Measurements from ENCODE around the gene WASF2. TPM values are rescaled to one million over a fixed set of nuclear protein-coding genes. Genes with fewer than 3 reads are reported as not detected.

The WASF2 gene
- total RNA-seq, 1 donor from 2014 or later: 59.1 TPM

DNA sequence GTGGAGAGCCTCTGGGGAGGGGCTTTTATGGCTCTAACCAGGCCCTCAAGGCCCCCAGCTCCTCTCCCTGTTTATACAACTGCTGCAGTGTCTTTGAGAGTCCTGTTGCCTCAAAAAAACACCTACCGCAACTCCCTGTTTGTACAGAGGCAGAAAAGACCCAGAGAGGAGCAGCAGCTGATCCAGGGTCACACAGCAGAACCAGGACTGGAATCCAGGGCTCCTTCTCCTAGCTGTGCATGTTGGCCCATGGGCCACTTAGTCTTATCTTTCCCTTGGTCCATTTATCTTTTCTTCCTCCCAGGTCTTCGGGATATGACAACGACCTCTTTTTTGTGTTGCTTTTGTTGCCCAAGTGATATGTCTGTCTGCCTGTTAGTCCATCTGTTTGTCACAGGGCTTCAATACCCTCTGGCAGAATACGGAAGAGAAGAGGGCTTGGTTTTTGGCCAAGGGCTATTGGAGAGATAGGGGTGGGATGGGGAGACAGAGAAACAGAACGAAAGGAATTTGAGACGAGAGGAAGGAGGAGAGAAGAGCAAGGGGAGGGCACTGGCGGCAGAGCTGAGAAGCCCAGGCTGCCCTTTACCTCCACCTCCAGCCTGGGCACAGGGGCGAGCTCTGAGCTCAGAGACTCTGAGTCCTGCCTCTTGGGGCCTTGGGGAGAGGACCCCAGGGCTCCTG lies 33.5 kb upstream of the WASF2 start:
- ATAC-seq (no peak), DNase-seq (no peak)
- intact Hi-C loops (cut with micrococcal nuclease): no loop called here

DNA sequence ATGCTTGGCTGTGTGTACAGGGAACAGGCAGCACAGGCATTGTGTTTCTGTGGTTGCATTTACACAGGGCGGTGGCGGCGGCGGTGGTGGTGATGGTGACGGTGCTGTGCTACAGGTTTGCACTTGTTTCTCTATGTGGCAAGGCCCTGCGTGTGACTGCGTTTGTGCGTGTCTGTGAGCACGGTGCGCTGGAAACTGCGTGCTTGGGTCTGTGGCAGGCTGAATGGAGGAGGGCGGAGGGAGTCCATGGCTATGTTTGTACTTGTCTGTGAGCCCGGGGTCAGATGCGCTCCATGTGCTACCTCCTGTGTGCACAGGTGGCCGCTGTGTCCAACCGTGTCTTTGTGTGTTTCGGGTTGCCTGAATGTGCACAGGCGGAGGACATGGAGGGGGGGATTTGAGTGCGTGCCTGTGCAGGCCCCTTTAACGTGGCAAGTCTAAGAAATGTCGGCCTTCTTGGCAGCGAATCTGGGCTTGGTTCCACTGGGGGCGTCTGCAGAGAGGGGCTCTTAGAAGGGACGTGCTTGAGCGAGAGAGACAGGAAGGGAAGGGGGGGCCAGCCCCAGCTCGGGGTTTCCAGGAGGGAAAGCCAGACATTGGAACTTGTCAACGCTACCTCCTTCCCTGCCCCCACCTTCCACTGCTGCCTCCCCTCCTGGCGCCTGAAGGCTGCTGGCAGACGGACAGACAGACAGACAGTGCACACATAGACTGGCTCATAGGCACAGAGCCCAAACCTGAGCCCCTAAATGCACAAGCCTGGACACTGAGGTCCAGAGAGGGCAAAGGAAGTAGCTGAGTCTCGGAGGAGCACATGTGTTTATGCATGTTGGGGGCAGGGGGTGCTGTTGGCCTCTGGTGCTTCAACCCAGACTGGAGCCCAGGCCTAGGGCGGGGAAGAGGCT lies 32.7 kb upstream of the WASF2 start:
- peak; percentile 3 for ATAC-seq
- intact Hi-C loops (cut with micrococcal nuclease): no loop called here

DNA sequence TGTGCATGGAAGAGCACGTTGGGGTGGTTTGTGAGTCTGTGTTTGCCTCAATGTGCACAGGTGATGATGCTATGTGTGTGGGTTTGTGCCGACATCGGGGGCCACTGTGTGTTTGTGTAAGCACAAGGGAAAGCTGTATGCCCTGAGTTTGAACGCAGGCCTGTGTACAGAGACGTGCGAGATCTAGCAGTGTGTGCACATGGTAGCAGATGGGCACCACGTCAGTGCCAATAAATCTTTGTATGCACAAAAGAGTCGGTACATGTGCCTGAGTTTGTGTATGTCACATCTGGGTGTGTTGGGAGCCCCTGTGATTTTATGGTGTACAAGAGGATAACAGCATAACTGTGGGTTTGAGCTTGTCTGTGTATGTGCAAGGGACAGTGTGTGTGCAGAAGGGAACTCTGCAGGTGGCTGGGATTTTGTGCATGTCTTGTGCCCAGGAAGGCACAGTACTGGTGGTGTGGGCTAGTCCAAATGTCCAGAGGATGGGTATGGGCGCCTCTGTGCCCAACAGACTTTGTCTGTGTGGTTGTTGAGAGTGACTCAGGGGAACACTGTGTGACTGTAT lies 32.0 kb upstream of the WASF2 start:
- no peak for ATAC-seq
- intact Hi-C loops (cut with micrococcal nuclease): no loop called here
- DNase-seq: no peak

More for the DNA sequence above, 32.7 kb upstream of the WASF2 start:
- DNase-seq: peak; percentile 76

DNA sequence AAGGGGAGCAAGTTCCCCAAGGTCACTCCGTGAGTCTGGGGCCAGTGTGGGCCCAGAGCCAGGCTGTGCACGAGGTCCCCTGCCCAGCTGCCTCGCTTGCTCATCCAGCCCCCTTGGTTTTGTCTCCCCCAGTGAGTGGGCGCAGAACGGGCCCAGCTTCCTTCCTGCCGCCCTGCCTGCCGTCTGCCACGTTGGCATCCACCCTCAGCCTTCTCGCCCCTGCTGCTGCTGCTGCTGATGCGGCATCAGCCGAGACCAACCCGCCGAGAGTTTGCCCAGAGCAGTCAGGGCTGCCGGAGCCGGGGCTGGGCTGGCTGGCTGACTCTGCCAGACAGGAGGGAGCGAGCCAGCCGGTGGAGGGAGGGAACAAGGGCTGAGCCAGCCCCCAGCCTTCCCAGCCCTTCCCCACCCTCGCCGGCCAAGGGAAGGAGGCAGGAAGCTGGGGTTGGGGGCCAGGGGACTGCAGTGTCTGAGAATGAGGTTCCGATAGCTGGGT lies 31.4 kb upstream of the WASF2 start:
- DNase-seq (peak; percentile 76), ATAC-seq (peak; percentile 27)
- intact Hi-C loops (cut with micrococcal nuclease): no loop called here

DNA sequence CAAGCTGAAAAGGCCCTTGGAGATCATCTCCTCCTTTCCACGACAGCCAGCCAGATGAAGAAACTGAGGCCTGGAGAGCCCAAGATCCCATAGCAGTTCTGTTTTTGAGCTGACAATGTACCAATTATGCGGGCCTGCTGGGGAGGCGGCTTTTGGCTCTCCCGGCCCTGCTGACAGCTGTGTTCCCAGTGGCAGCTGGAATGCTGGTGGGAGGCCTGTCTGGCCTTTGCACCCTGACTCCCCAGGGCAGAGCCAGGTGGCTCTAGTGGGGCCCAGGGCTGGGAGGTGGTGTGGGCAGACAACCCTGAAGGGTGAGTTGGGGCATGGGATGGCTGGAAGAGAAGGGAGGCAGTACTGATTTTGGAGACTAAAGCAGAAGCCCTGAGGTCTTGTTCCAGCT lies 30.7 kb upstream of the WASF2 start:
- peak; percentile 6 for ATAC-seq
- DNase-seq: peak; percentile 72
- intact Hi-C loops (cut with micrococcal nuclease): no loop called here

DNA sequence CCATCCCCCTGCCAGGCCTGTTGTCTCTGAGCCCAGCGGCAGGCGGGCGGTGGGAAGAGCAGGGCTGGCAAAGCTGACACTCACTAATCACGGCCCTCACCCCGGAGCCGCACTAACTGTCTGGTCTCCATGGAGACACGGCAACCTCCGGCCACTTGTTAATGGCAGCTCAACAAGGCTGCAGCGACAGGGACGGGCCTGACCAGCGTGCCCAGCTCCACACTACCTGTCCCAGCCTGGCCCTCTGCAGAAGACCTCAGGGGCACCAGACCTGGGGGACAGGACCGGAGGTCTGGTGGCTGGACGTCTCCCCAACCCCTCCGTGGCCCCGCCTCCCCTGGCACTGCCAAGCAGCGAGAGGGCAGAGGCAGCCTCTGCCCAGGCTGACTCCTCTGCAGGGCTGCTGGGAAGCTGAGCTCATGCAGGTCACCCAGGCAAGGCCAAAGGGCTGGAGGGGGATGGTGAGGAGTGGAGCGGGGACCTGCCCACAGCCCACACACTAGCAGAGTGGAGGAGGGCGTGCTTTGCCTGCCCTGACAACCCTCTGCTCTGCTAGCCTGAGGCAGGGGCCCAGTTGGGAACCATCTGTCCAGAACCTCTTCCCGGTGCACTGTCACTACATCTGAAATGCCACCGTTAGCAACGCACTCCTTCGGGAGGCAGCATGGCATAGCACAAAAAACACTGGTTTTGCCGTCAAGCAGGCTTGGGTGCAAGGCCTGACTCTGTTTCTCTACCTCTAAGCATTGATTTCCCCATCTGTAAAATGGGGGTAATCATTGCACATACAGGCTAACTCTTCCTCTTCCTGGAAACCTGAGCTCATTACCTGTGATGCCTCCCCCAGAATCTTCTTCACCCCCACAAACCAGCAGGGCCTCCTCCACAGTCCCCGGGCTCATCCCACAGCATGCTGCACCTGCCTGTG lies 29.6 kb upstream of the WASF2 start:
- intact Hi-C loops (cut with micrococcal nuclease): no loop called here
- ATAC-seq: peak; percentile 60
- DNase-seq: peak; percentile 70

DNA sequence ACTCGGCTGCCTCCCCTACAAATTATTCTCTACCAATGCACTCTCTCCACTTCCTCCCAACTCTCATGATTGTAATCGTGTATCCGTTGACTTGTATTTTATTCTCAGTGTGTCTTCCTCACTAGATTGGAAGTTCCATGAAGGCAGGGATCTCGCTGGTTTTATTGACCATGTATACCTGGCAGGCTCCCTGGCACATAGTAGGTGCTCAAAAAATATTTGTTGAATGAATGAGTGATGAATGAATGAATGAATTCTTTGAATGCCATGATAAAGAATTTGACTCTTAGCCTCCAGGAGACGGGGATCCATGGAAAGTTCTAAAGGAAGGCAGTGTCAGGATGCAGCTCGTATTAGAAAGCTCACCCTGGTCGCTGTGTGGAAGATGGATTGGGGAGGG lies 28.8 kb upstream of the WASF2 start:
- no peak for DNase-seq
- no peak for ATAC-seq
- intact Hi-C loops (cut with micrococcal nuclease): no loop called here

DNA sequence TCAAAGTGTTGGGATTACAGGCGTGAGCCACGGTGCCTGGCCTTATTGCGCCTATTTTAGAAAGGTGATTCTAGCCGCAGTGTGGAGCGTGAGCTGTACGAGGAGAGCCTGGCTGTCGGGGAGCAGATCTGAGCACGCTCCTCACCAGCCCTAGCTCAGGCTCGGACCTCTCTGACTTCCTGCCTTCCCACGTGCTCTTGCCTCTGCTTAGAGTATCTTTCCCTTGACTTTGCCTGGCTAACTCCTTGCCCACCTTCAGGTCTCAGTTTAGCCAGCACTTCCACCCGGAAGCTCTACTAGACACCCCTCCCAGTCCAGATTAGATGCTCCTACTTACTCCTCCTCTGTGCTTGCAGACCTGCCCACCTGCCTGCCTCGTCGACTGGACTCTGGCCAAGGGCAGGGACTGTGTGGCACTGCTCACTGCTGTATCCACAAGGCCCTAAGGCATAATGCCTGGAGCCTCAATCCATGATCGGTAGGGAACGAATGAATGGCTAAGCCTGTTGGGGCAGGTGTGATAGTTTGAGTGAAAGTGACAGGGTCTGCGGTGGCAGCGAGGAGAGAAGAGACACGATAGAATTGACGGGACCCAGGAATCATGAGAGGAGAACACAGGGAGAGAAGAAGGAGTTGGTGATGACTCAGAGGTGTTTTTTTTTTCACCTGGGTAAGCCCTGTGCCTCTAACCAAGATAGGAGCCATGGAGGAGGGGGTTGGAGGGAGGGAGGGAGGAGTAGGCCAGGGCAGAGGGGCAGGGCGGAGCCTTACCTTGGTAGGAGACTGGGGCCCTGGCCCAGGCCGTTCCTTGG lies 28.1 kb upstream of the WASF2 start:
- no peak for ATAC-seq
- intact Hi-C loops (cut with micrococcal nuclease): no loop called here
- no peak for DNase-seq

DNA sequence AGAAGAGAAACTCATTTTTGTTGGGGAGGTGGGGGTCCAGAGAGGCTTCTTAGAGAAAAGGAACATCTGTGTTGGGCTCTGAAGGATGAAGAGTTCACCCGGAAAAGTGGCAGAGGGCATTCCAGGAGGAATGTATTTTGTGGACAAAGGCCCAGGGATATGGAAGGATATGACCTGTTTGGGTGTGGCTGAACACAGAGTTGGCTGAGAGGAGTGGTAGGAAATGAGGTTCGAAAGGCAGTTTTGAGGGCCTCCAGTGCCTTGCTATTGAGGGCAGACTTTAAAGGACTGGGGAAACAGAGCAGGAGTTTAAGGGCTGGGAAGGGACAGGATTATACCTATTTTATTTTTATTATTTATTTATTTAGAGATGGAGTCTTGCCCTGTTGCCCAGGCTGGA lies 27.3 kb upstream of the WASF2 start:
- ATAC-seq (no peak), DNase-seq (no peak)
- intact Hi-C loops (cut with micrococcal nuclease): no loop called here

DNA sequence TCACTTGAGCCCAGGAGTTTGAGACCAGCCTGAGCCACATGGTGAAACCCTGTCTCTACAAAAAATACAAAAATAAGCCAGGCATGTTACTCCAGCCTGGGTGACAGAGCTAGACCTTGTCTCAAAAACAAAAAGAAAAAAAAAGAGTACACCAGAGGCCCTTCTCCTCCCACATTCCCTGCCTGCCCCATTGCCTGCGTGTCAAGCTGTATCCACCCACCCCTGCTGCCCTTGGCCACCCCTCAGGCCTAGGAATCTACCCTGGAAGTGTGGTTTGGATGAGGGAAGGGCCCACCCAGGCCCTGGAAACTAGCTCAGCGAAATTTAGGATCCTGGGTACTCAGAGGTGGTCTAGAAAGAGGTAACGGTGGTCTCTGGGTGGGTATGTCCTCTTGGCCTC lies 25.7 kb upstream of the WASF2 start:
- ATAC-seq (no peak), DNase-seq (no peak)
- intact Hi-C loops (cut with micrococcal nuclease): no loop called here

DNA sequence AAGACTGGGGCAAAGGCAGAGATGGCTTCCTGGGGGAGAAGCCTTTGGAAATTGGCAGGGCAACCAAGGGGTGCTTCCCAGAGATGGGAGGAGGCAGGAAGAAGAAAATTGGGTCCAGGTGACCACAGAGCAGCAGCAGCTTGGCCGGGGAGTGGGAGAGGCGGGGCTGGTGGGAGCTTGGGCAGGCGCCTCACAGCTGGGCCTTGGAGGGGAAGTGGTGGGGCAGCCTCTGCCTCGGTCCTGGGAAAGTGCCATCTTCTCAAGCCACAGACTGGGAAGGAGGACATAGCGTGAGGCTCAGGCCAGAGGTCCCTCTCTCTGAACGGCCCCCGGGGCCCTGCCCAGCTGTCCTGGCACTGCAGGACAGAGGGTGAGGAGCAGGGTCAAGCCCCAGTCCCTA lies 24.0 kb upstream of the WASF2 start:
- intact Hi-C loops (cut with micrococcal nuclease): no loop called here
- peak; percentile 63 for ATAC-seq
- peak; percentile 73 for DNase-seq

DNA sequence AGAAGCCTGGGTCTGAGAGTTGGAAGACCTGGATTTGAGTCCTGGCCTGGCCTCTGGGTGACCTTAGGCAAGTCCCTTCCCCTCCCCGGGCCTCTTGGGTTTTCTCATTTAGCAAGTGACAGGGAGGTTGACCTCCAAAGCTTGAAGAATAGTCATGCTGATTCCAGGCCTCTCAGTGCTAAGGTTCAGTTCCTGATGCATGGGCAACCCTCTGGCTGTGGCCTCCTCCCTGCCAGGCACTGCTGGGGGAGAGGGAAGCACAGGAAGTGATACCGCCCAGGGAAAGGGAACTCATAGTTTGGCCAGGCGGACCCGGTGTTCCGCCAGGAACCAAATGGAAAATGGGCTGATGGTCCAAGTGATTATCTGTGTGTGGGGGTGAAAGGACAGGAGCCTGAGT lies 23.6 kb upstream of the WASF2 start:
- DNase-seq (peak; percentile 59), ATAC-seq (peak; percentile 59)

DNA sequence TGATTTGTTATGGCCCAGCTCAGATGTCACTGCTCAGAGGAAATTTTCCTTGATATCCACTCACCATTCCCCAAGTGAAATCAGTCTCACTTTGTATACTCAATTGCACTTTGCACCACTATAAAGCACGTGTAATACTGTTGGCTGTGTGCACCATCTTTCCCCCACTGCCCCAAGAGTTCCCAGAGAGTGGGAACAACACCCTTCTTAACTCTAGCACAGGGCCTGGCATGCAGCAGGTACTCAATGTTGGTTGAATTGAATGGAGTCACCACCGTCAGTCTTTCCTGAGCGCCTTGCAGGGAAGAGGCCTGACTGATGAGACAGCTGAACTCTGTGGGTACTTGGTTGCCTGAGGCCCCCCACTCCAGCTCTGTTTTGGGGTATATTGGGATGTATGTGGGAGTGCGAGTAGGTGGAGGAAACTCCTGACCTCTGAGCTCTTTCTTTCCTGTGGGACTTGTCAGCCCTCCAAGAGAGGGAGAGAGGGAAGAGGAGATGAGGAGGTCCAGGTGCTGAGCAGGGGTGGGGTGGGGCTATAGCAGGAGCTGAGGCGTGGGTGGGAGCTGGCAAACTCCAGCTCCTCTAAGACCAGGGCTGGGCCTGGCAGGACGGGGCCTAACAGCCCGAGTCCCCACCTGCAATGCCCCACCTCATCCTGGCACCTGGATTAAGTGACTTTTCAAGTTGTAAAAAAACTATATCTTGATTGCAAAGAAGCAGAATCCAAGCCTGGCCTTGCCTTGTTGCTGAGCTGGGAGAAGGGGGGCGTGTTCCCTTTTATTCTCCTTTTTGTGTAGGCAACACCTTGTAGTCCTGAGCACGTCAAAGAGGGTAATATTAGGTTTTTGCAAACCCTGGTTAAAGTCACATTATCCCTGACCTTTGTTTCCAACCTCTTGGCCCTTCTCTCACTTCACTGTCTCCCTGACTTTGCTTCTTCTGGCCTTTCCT lies 19.4 kb upstream of the WASF2 start:
- ATAC-seq (no peak), DNase-seq (peak; percentile 24)
- intact Hi-C loops (cut with micrococcal nuclease): no loop called here

More for the DNA sequence above, 23.6 kb upstream of the WASF2 start:
- intact Hi-C loops (cut with micrococcal nuclease): no loop called here

DNA sequence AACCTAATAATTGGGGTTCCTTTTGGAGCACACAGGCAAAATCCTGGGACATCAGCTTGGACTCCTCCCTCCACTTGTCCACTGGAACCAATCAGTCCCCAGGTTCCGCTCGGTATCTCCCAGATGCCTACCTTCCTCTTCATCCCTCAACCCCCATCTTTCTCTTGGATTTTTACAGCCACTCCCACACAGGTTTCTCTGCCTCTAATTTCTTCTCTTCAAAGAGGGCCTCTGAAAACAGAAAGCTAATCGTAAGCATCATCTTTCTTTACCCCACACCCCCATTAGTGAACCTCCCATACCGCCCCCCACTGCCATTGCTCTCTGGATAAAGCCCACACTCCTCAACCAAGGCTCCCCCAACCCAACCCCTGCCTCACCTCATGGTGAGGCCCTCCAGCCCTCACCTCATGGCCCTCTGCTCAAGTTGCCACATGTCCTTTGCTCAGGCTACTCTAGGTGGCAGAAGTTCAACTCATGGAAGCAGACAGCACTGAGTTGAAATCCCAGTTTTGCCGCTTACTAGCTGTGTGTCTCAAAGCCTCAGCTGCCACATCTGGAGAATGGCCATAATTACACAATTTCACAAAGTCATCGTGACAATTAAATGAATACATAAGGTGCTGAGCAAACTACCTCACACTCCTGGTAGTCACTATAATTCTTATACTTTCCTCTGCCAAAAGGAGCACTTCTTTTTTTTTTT lies 18.1 kb upstream of the WASF2 start:
- DNase-seq (peak; percentile 10), ATAC-seq (no peak)
- intact Hi-C loops (cut with micrococcal nuclease): no loop called here

DNA sequence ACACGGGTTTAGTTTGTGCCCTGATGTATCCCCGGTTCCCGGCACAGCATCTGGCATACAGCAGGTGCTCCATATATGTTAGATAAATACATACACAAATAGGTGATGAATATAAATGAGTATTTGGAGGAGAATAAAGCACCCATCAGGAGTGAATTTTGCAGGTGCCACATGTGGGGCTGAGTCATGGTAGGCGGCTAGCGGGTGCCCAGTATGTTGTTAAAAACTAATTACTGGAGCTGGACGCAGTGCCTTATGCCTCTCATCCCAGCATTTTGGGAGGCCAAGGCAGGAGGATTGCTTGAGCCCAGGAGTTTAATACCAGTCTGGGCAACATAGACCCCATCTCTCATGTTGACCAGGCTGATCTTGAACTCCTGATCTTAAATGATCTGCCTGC lies 16.7 kb upstream of the WASF2 start:
- ATAC-seq: no peak

DNA sequence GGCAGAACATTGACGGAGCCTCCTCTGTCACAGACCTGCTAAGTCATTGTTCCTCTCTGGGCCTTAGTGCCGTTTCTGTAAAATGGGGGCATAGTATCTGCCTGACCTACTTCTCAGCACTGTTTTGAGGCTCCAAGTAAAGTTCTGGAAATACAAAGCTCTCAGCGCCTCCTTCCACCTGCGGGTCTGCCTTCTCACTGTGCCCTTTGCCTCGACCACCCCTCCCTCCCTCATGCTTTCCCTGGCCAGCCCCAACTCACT lies 15.4 kb upstream of the WASF2 start:
- DNase-seq (no peak), ATAC-seq (no peak)
- intact Hi-C loops (cut with micrococcal nuclease): no loop called here

More for the DNA sequence above, 16.7 kb upstream of the WASF2 start:
- intact Hi-C loops (cut with micrococcal nuclease): no loop called here
- DNase-seq: peak; percentile 20
